ENCODE results near the gene TRMT5.

DNA sequence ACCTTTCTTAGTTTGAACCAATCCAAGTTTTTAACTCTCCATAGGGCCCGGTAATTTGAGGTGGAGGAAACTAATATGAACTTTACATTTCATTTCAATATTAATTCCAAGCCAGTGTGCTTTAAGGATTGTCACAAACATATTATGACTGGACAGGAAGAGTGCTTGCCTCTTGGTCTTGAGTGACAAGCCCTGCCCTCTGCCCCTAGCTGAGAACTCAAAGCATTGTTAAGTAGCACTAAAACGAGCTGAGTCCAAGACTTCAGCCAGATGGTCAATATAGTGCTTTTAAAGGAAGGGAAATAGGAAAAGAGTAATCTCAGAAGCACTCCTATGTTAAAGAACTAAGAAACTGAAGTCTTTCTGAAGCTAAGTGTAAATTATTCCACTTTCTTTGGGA lies 17.1 kb downstream of the TRMT5 start:
- TF ChIP-seq, protein P1, sequence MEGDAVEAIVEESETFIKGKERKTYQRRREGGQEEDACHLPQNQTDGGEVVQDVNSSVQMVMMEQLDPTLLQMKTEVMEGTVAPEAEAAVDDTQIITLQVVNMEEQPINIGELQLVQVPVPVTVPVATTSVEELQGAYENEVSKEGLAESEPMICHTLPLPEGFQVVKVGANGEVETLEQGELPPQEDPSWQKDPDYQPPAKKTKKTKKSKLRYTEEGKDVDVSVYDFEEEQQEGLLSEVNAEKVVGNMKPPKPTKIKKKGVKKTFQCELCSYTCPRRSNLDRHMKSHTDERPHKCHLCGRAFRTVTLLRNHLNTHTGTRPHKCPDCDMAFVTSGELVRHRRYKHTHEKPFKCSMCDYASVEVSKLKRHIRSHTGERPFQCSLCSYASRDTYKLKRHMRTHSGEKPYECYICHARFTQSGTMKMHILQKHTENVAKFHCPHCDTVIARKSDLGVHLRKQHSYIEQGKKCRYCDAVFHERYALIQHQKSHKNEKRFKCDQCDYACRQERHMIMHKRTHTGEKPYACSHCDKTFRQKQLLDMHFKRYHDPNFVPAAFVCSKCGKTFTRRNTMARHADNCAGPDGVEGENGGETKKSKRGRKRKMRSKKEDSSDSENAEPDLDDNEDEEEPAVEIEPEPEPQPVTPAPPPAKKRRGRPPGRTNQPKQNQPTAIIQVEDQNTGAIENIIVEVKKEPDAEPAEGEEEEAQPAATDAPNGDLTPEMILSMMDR (IDR thresholded peaks at IDR 0.05), result no peak
- TF ChIP-seq POLR2A (IDR thresholded peaks at IDR 0.05), result no peak
